HEK293T (cell line): Measurements from ENCODE around the gene RELA.

Experiments used
- FOXM1 ChIP-seq: fragments of 450-650 bp; IDR thresholded peaks from 2 replicates; pipeline ENCODE4 v1.6.1; 2017; ENCODE audit warnings: mild to moderate bottlenecking, borderline replicate concordance
- HDGF ChIP-seq: fragments of 450-650 bp; IDR thresholded peaks from 2 replicates; pipeline ENCODE4 v1.6.1; 2017; ENCODE audit warnings: antibody characterized with exemption, borderline replicate concordance
- L3MBTL2 ChIP-seq: fragments of 450-650 bp; conservative IDR thresholded peaks from 2 replicates; pipeline ENCODE4 v1.6.1; 2016; ENCODE audit warnings: mild to moderate bottlenecking
- LEF1 ChIP-seq: fragments of 450-650 bp; IDR thresholded peaks from 2 replicates; pipeline ENCODE4 v1.6.1; 2017; ENCODE audit warnings: mild to moderate bottlenecking, borderline replicate concordance
- SP1 ChIP-seq: fragments of 450-650 bp; IDR thresholded peaks from 2 replicates; pipeline ENCODE4 v1.6.1; 2017
- SUZ12 ChIP-seq: fragments of 450-650 bp; IDR thresholded peaks from 2 replicates; pipeline ENCODE4 v1.6.1; 2016; ENCODE audit warnings: mild to moderate bottlenecking
- TARDBP ChIP-seq: fragments of 450-650 bp; IDR thresholded peaks from 2 replicates; pipeline ENCODE4 v1.6.1; 2016
- ZNF384 ChIP-seq: fragments of 450-650 bp; IDR thresholded peaks from 2 replicates; pipeline ENCODE4 v1.6.1; 2016

DNA sequence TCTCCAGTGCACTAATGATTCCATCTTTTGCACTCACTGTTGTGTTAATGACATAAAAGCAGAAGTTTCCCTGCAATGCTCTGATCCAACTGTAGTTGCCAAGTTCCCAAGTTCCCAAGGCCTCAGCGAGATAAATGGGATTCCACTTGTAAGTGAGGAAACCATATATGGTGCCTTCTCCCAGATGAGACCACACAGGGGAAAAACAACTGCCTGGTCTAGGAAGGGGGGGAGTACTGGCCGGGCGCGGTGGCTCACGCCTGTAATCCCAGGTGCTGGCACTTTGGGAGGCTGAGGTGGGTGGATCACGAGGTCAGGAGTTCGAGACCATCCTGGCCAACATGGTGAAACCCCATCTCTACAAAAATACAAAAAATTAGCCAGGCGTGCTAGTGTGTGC, 23.3 kb upstream of the RELA start:
- TF ChIP-seq ZNF384, result no peak
- TF ChIP-seq SUZ12, result no peak
- no peak for TF ChIP-seq LEF1
- no peak for TF ChIP-seq L3MBTL2
- TF ChIP-seq SP1, result no peak
- no peak for TF ChIP-seq TARDBP
- no peak for TF ChIP-seq HDGF
- no peak for TF ChIP-seq FOXM1
